HEK293 (cell line): ENCODE results near the gene GFOD1.
"Not testable (repeated sequence)": the region's sequence is repeated elsewhere in the genome, so short reads cannot be mapped to it uniquely, and the experiment has no call there.

Experiments used
- CTCF ChIA-PET: fragments of 350-600 bp; formaldehyde crosslinking; extraction: SDS; loops from one replicate; lab custom pipeline; 2021; ENCODE audit warnings: antibody characterized with exemption; lab: Yijun Ruan, JAX
- POLR2A ChIA-PET: fragments of 300-600 bp; formaldehyde crosslinking; extraction: SDS; loops from one replicate; lab custom pipeline; 2020; ENCODE audit warnings: antibody characterized with exemption, inconsistent platforms; lab: Yijun Ruan, JAX
- H3K27ac ChIP-seq: fragments of 200-500 bp; sonication (Bioruptor generic); 2 replicates; pipeline ENCODE4 v1.5.1; 2014; ENCODE audit warnings: low read depth, low read length, control low read depth, inconsistent platforms; ENCODE audit errors: extremely low read depth
- H3K36me3 ChIP-seq, 2 experiments: fragments of 200-500 bp in 1 of 2; sonication (Bioruptor generic) in 1 of 2; 1 replicate in 1 of 2; 2 replicates in 1 of 2; pipeline ENCODE4 v1.5.1; 2014 to 2017; ENCODE audit warnings: inconsistent platforms in 2 of 2, low read length in 2 of 2; ENCODE audit not compliant: control insufficient read depth in 2 of 2, insufficient read depth in 1 of 2
- H3K4me1 ChIP-seq: fragments of 200-500 bp; sonication (Bioruptor generic); 2 replicates; pipeline ENCODE4 v1.5.1; 2014; ENCODE audit warnings: mild to moderate bottlenecking, low read length, inconsistent platforms; ENCODE audit not compliant: control insufficient read depth, insufficient read depth
- H3K4me3 ChIP-seq: 2 replicates; pipeline ENCODE4 v1.5.1; 2011; ENCODE audit warnings: low read depth, mild to moderate bottlenecking, control low read depth, low read length, moderate library complexity
- H3K9me3 ChIP-seq: fragments of 200-500 bp; sonication (Bioruptor generic); 2 replicates; pipeline ENCODE4 v1.5.1; 2014; ENCODE audit warnings: low read depth, low read length, inconsistent platforms; ENCODE audit not compliant: control insufficient read depth, insufficient read depth
- SETDB1 ChIP-seq: IDR thresholded peaks from one replicate; pipeline ENCODE4 v1.6.1; 2017; ENCODE audit warnings: mild to moderate bottlenecking, low read length, moderate library complexity, mixed read lengths; ENCODE audit not compliant: insufficient read length
- ZFP41 ChIP-seq: fragments of 450-650 bp; formaldehyde crosslinking; IDR thresholded peaks from 2 replicates; pipeline ENCODE4 v1.5.1; 2016; ENCODE audit warnings: missing biosample characterization, missing genetic modification characterization, borderline replicate concordance
- ZIC2 ChIP-seq: fragments of 450-650 bp; formaldehyde crosslinking; IDR thresholded peaks from 2 replicates; pipeline ENCODE4 v1.5.1; 2016; ENCODE audit warnings: missing biosample characterization, missing genetic modification characterization
- ZNF146 ChIP-seq: fragments of 450-650 bp; formaldehyde crosslinking; IDR thresholded peaks from 2 replicates; pipeline ENCODE4 v1.5.1; 2016; ENCODE audit warnings: missing biosample characterization, missing genetic modification characterization
- ZNF155 ChIP-seq: fragments of 450-650 bp; formaldehyde crosslinking; IDR thresholded peaks from 2 replicates; pipeline ENCODE4 v1.5.1; 2016; ENCODE audit warnings: missing biosample characterization, missing genetic modification characterization
- ZNF157 ChIP-seq: fragments of 450-650 bp; formaldehyde crosslinking; IDR thresholded peaks from 2 replicates; pipeline ENCODE4 v1.5.1; 2016; ENCODE audit warnings: missing biosample characterization, missing genetic modification characterization
- ZNF202 ChIP-seq: fragments of 450-650 bp; formaldehyde crosslinking; IDR thresholded peaks from 2 replicates; pipeline ENCODE4 v1.5.1; 2016; ENCODE audit warnings: missing biosample characterization, missing genetic modification characterization, borderline replicate concordance
- ZNF292 ChIP-seq: fragments of 450-650 bp; formaldehyde crosslinking; IDR thresholded peaks from 2 replicates; pipeline ENCODE4 v1.5.1; 2016; ENCODE audit warnings: low read depth, missing biosample characterization, missing genetic modification characterization, borderline replicate concordance
- ZNF366 ChIP-seq: fragments of 450-650 bp; formaldehyde crosslinking; conservative IDR thresholded peaks from 2 replicates; pipeline ENCODE4 v1.5.1; 2016; ENCODE audit warnings: missing biosample characterization, missing genetic modification characterization
- ZNF488 ChIP-seq: fragments of 450-650 bp; formaldehyde crosslinking; IDR thresholded peaks from 2 replicates; pipeline ENCODE4 v1.5.1; 2016; ENCODE audit warnings: missing biosample characterization, missing genetic modification characterization
- ZNF544 ChIP-seq: fragments of 450-650 bp; formaldehyde crosslinking; IDR thresholded peaks from 2 replicates; pipeline ENCODE4 v1.5.0; 2017; ENCODE audit warnings: missing biosample characterization, missing genetic modification characterization
- ZNF548 ChIP-seq: fragments of 450-650 bp; formaldehyde crosslinking; IDR thresholded peaks from 2 replicates; pipeline ENCODE4 v1.5.1; 2016; ENCODE audit warnings: missing biosample characterization, missing genetic modification characterization
- ZNF549 ChIP-seq: fragments of 450-650 bp; IDR thresholded peaks from 2 replicates; pipeline ENCODE4 v1.5.1; 2018; ENCODE audit warnings: missing biosample characterization, missing genetic modification characterization, mild to moderate bottlenecking, inconsistent platforms, moderate library complexity
- ZNF596 ChIP-seq: fragments of 450-650 bp; IDR thresholded peaks from 2 replicates; pipeline ENCODE4 v1.5.0; 2018; ENCODE audit warnings: missing biosample characterization, mild to moderate bottlenecking, missing genetic modification characterization, moderate library complexity
- ZNF600 ChIP-seq: fragments of 450-650 bp; formaldehyde crosslinking; IDR thresholded peaks from 2 replicates; pipeline ENCODE4 v1.5.1; 2016; ENCODE audit warnings: missing biosample characterization, missing genetic modification characterization
- ZNF624 ChIP-seq: fragments of 450-650 bp; formaldehyde crosslinking; IDR thresholded peaks from 2 replicates; pipeline ENCODE4 v1.5.1; 2017; ENCODE audit warnings: missing biosample characterization, missing genetic modification characterization
- ZNF76 ChIP-seq: fragments of 450-650 bp; formaldehyde crosslinking; IDR thresholded peaks from 2 replicates; pipeline ENCODE4; 2016; ENCODE audit warnings: low read depth, missing biosample characterization, missing genetic modification characterization, borderline replicate concordance
- TF ChIP-seq, protein P1 (sequence below): fragments of 450-650 bp; formaldehyde crosslinking; IDR thresholded peaks from 2 replicates; pipeline ENCODE4 v1.5.1; 2016; ENCODE audit warnings: missing biosample characterization, missing genetic modification characterization
- TF ChIP-seq, protein P2 (sequence below): fragments of 450-650 bp; formaldehyde crosslinking; IDR thresholded peaks from 2 replicates; pipeline ENCODE4 v1.5.1; 2016; ENCODE audit warnings: missing biosample characterization, missing genetic modification characterization
- TF ChIP-seq, protein P3 (sequence below): fragments of 450-650 bp; formaldehyde crosslinking; IDR thresholded peaks from 2 replicates; pipeline ENCODE4 v1.5.1; 2016; ENCODE audit warnings: missing biosample characterization, missing genetic modification characterization, borderline replicate concordance

GFOD1 gene

DNA sequence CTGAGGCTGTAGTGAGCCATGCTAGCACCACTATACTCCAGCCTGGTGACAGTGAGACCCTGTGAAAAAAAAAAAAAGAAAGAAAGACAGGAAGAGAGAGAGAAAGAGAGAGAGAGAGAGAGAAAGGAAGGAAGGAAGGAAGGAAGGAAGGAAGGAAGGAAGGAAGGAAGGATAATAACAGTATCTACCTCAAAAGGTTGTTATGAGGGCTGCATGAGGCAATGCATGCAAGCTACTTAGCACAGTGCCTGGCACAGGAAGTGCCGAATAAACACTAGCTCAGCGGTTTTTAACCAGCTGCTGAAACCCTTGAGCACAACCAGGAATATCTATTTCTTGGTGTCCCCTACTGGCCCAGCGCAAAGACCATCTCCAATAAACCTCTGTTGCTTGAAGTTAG lies 96.7 kb downstream of the GFOD1 start:
- H3K36me3 ChIP-seq, result no peaks in the 10 kb centered on the region
- peaks cover 4% of the 10 kb centered on the region for H3K4me1 ChIP-seq
- H3K9me3 ChIP-seq, result no peaks in the 10 kb centered on the region
- no peak overlapping the region for H3K27ac ChIP-seq
- no peak for TF ChIP-seq ZNF600
- peak; percentile 80 for TF ChIP-seq ZNF366
- TF ChIP-seq ZNF596 (tag by site-specific recombination), result peak; percentile 61; the same call in 1 of the 2 replicates
- TF ChIP-seq ZIC2 (tag by site-specific recombination), result no peak
- TF ChIP-seq, protein P1, sequence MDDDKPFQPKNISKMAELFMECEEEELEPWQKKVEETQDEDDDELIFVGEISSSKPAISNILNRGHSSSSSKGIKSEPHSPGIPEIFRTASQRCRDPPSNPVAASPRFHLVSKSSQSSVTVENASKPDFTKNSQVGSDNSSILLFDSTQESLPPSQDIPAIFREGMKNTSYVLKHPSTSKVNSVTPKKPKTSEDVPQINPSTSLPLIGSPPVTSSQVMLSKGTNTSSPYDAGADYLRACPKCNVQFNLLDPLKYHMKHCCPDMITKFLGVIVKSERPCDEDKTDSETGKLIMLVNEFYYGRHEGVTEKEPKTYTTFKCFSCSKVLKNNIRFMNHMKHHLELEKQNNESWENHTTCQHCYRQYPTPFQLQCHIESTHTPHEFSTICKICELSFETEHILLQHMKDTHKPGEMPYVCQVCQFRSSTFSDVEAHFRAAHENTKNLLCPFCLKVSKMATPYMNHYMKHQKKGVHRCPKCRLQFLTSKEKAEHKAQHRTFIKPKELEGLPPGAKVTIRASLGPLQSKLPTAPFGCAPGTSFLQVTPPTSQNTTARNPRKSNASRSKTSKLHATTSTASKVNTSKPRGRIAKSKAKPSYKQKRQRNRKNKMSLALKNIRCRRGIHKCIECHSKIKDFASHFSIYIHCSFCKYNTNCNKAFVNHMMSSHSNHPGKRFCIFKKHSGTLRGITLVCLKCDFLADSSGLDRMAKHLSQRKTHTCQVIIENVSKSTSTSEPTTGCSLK (tag by site-specific recombination), result no peak
- TF ChIP-seq ZNF544 (tag by site-specific recombination), result no peak
- TF ChIP-seq, protein P2, sequence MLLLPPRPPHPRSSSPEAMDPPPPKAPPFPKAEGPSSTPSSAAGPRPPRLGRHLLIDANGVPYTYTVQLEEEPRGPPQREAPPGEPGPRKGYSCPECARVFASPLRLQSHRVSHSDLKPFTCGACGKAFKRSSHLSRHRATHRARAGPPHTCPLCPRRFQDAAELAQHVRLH (tag by site-specific recombination), result 0 out of 2 replicates have a peak, but pooled peaks have one; percentile 13
- no peak for TF ChIP-seq ZNF155 (tag by site-specific recombination)
- TF ChIP-seq ZNF292 (tag by site-specific recombination), result no peak
- TF ChIP-seq, all 188 proteins: peak for 3
- H3K4me3 ChIP-seq, result no peak overlapping the region
- ChIA-PET CTCF (no interaction called here), POLR2A (interaction anchor here (1.0 kb wide), 1 partner anchor 184 kb away, joined by 3 read pairs; the partner anchor contains the start of gene SIRT5)

GRCh38 chr6:13389237-13389636 lies 98.2 kb downstream of the GFOD1 start:
- H3K36me3 ChIP-seq, CTCF ChIA-PET, POLR2A ChIA-PET, H3K4me3 ChIP-seq, H3K27ac ChIP-seq, H3K9me3 ChIP-seq, H3K4me1 ChIP-seq: not testable (repeated sequence)
- TF ChIP-seq ZNF146 (tag by site-specific recombination), result peak; percentile 70; the same call in 1 of the 2 replicates

DNA sequence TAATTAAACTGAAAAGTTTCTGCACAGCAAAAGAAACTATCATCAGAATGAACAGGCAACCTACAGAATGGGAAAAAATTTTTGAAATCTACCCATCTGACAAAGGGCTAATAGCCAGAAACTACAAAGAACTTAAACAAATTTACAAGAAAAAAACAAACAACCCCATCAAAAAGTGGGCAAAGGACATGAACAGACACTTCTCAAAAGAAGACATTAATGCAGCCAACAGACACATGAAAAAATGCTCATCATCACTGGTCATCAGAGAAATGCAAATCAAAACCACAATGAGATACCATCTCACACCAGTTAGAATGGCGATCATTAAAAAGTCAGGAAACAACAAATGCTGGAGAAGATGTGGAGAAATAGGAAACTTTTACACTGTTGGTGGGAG lies 98.6 kb downstream of the GFOD1 start:
- H3K4me3 ChIP-seq, H3K9me3 ChIP-seq, POLR2A ChIA-PET, CTCF ChIA-PET, H3K36me3 ChIP-seq, H3K27ac ChIP-seq, H3K4me1 ChIP-seq: not testable (repeated sequence)

DNA sequence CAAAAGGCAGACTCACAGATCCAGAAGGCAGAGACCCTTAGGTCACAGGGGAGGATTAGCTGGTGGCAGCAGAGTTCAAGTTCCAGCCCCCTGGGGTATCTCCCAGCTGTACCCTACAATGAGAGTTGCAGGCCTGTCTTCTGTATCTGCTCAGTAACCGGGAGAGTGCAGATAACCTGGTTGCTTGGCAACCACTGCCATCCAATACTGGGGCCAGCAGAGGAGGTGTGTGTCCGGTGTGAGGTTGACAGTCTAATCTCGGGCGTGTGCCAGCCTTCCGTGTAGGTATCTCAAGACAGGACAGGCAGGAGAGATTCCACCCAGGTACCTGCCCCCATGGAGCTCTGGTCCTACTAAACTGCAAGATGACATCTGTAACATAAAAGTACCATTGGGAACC lies 102.4 kb downstream of the GFOD1 start:
- H3K27ac ChIP-seq, result no peak overlapping the region
- H3K9me3 ChIP-seq, result no peaks in the 10 kb centered on the region
- no peaks in the 10 kb centered on the region for H3K36me3 ChIP-seq
- H3K4me1 ChIP-seq, result no peaks in the 10 kb centered on the region; the same call in 1 of the 2 replicates
- ChIA-PET POLR2A (interaction anchor here (0.6 kb wide), 1 partner anchor 48 kb away, joined by 8 read pairs; no protein-coding TSS in a partner anchor), CTCF (interaction anchor here (0.7 to 1.3 kb wide), 4 partner anchors 17 to 191 kb away, joined by 3 read pairs; partner anchors contain the start of gene SIRT5)
- H3K4me3 ChIP-seq, result no peak overlapping the region
- TF ChIP-seq ZNF624 (tag by site-specific recombination) (no peak), ZNF549 (tag by site-specific recombination) (no peak), ZFP41 (no peak), ZNF157 (no peak), ZNF76 (tag by site-specific recombination) (no peak), ZNF488 (no peak), SETDB1 (no peak), ZNF202 (tag by site-specific recombination) (no peak), ZNF548 (tag by site-specific recombination) (no peak)
- TF ChIP-seq, protein P3, sequence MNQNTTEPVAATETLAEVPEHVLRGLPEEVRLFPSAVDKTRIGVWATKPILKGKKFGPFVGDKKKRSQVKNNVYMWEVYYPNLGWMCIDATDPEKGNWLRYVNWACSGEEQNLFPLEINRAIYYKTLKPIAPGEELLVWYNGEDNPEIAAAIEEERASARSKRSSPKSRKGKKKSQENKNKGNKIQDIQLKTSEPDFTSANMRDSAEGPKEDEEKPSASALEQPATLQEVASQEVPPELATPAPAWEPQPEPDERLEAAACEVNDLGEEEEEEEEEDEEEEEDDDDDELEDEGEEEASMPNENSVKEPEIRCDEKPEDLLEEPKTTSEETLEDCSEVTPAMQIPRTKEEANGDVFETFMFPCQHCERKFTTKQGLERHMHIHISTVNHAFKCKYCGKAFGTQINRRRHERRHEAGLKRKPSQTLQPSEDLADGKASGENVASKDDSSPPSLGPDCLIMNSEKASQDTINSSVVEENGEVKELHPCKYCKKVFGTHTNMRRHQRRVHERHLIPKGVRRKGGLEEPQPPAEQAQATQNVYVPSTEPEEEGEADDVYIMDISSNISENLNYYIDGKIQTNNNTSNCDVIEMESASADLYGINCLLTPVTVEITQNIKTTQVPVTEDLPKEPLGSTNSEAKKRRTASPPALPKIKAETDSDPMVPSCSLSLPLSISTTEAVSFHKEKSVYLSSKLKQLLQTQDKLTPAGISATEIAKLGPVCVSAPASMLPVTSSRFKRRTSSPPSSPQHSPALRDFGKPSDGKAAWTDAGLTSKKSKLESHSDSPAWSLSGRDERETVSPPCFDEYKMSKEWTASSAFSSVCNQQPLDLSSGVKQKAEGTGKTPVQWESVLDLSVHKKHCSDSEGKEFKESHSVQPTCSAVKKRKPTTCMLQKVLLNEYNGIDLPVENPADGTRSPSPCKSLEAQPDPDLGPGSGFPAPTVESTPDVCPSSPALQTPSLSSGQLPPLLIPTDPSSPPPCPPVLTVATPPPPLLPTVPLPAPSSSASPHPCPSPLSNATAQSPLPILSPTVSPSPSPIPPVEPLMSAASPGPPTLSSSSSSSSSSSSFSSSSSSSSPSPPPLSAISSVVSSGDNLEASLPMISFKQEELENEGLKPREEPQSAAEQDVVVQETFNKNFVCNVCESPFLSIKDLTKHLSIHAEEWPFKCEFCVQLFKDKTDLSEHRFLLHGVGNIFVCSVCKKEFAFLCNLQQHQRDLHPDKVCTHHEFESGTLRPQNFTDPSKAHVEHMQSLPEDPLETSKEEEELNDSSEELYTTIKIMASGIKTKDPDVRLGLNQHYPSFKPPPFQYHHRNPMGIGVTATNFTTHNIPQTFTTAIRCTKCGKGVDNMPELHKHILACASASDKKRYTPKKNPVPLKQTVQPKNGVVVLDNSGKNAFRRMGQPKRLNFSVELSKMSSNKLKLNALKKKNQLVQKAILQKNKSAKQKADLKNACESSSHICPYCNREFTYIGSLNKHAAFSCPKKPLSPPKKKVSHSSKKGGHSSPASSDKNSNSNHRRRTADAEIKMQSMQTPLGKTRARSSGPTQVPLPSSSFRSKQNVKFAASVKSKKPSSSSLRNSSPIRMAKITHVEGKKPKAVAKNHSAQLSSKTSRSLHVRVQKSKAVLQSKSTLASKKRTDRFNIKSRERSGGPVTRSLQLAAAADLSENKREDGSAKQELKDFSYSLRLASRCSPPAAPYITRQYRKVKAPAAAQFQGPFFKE (tag by site-specific recombination), result no peak
